LNCaP clone FGC (cell line): ENCODE data around the gene ADGRB2.

Experiments used
- DNase-seq: peaks from one replicate; pipeline ENCODE4 v3.0.0-alpha.2; 2011; ENCODE audit warnings: low read depth
- H3K4me3 ChIP-seq: 2 replicates; pipeline ENCODE4 v1.5.1; 2011; ENCODE audit warnings: mild to moderate bottlenecking, low read depth, low read length, control low read depth
- CTCF ChIP-seq: IDR thresholded peaks from 2 replicates; pipeline ENCODE4 v1.5.1; 2012; ENCODE audit warnings: mild to moderate bottlenecking; ENCODE audit not compliant: control insufficient read depth, insufficient read depth; ENCODE audit errors: extremely low read depth

Gene ADGRB2

GRCh38 chr1:31795096-31795675, 31.0 kb upstream of the ADGRB2 start:
- H3K4me3 ChIP-seq, result no peak overlapping the region
- no peak for TF ChIP-seq CTCF
- no peak for DNase-seq

- no peak for DNase-seq
- TF ChIP-seq CTCF, result no peak
- H3K4me3 ChIP-seq, result no peak overlapping the region
These were observed 29.6 kb upstream of the ADGRB2 start for GRCh38 chr1:31793586-31794285.

GRCh38 chr1:31793086-31793485, 28.9 kb upstream of the ADGRB2 start:
- DNase-seq, result no peak
- TF ChIP-seq CTCF, result no peak

GRCh38 chr1:31792541-31792940, 28.4 kb upstream of the ADGRB2 start:
- TF ChIP-seq CTCF, result no peak
- no peak overlapping the region for H3K4me3 ChIP-seq
- DNase-seq, result no peak

More at GRCh38 chr1:31793086-31793485, 28.9 kb upstream of the ADGRB2 start:
- no peak overlapping the region for H3K4me3 ChIP-seq

GRCh38 chr1:31792116-31792515, 28.0 kb upstream of the ADGRB2 start:
- no peak for TF ChIP-seq CTCF
- no peak for DNase-seq
- H3K4me3 ChIP-seq, result no peak overlapping the region

GRCh38 chr1:31791131-31791858, 27.2 kb upstream of the ADGRB2 start:
- no peak for TF ChIP-seq CTCF
- H3K4me3 ChIP-seq, result no peak overlapping the region
- no peak for DNase-seq

- DNase-seq, result no peak
- TF ChIP-seq CTCF, result no peak
- no peak overlapping the region for H3K4me3 ChIP-seq
These were observed 26.5 kb upstream of the ADGRB2 start for GRCh38 chr1:31790641-31791091.
